MM.1S (cell line): Measurements from ENCODE around the gene KRT79.

Source experiments
- EZH2 ChIP-seq: fragments of 300-600 bp; sonication (generic); optimal IDR thresholded peaks from 2 replicates; pipeline ENCODE3; 2017; ENCODE audit warnings: low read depth, mild to moderate bottlenecking, antibody characterized with exemption, low read length, mixed read lengths
- EZH2phosphoT487 ChIP-seq: fragments of 300-600 bp; sonication (generic); IDR thresholded peaks from 2 replicates; pipeline ENCODE4 v1.6.1; 2018; ENCODE audit warnings: antibody characterized with exemption, low read length
- TF ChIP-seq, protein P1 (sequence below): fragments of 300-600 bp; sonication (generic); IDR thresholded peaks from 2 replicates; pipeline ENCODE4 v1.5.1; 2016; ENCODE audit warnings: antibody characterized with exemption, low read length, mixed read lengths

DNA sequence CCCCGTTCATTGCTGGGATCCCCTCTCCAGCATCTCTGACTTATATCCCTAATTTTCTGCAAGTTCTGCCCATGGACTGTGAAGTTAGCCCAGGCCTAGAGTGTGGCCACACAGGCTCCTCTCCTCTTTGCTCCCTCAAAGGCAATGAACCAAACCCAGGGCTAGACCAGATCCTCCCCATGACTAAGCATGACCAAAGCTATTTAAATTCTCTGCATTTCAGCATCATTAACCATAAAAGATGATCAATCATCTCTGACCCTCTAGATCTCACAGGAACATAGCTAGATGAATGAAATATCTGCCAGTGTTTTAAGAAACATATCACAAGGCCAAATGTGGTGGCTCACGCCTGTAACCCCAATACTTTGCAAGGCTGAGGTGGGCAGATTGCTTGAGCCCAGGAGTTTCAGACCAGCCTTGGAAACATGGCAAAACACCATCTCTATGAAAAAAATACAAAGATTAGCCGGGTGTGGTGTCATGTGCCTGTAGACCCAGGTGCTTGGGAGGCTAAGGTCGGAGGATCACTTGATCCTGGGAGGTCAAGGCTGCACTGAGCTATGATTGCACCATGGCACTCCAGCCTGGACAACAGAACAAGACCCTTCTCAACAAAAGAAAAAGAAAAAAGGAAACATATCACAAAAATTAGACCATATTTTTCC lies 36.0 kb downstream of the KRT79 start:
- TF ChIP-seq, protein P1, sequence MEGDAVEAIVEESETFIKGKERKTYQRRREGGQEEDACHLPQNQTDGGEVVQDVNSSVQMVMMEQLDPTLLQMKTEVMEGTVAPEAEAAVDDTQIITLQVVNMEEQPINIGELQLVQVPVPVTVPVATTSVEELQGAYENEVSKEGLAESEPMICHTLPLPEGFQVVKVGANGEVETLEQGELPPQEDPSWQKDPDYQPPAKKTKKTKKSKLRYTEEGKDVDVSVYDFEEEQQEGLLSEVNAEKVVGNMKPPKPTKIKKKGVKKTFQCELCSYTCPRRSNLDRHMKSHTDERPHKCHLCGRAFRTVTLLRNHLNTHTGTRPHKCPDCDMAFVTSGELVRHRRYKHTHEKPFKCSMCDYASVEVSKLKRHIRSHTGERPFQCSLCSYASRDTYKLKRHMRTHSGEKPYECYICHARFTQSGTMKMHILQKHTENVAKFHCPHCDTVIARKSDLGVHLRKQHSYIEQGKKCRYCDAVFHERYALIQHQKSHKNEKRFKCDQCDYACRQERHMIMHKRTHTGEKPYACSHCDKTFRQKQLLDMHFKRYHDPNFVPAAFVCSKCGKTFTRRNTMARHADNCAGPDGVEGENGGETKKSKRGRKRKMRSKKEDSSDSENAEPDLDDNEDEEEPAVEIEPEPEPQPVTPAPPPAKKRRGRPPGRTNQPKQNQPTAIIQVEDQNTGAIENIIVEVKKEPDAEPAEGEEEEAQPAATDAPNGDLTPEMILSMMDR, result no peak
- TF ChIP-seq EZH2, result no peak
- TF ChIP-seq EZH2phosphoT487, result no peak
